DLD1 (cell line): ENCODE data around the gene ZNF217.
"Not testable (repeated sequence)": the region's sequence is repeated elsewhere in the genome, so short reads cannot be mapped to it uniquely, and the experiment has no call there.

ENCODE experiments used
- in situ Hi-C: cut with HindIII; loops from 2 replicates; pipeline ENCODE4 v1.10.0; 2017; ENCODE audit warnings: low sequenced_read_pairs

ZNF217 gene

DNA sequence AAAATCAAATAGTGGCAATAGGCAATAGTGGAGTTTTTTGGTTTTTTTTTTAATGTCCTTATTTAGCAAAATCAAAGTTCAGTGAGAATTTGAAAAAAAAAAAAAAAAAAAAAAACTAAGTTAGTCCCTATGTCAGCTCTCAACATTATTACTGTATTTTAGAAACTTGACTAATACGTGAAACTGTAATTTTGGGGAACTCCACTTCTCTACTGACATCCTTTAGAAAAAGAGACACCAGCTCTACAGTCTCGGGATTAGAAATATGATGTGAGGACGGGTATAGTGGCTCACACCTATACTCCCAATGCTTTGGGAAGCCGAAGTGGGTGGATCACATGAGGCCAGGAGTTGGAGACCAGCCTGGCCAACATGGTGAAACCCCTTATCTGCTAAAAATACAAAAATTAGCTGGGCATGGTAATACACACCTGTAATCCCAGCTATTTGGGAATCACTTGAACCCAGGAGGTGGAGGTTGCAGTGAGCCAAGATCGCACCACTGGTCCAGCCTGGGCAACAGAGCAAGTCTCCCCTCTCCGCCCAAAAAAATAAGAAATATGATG, 8.6 kb downstream of the ZNF217 start:
- in situ Hi-C loops: not testable (repeated sequence)

DNA sequence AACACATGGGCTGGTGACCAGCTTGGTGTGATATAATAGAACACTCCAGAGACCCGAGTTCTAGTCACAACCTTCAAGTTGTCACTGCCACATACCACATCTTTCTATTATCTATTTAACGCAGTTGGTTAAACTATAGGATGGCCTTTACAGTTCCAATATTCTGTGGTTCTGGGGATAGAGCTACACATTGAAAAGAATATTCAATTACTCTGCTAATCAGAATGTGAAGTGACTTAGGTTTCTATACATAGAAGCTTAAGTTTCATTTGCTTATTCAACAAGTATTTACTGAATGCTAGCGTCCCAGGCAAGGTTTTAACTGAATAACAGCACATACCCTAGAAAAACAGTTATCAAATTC, 9.1 kb downstream of the ZNF217 start:
- in situ Hi-C loops: not testable (repeated sequence)

GRCh38 chr20:53583660-53584549, 9.7 kb downstream of the ZNF217 start:
- in situ Hi-C loops: not testable (repeated sequence)

- in situ Hi-C loops: no loop called here
Measured at GRCh38 chr20:53582574-53583351, 10.9 kb downstream of the ZNF217 start.

GRCh38 chr20:53582251-53582570, 11.4 kb downstream of the ZNF217 start:
- in situ Hi-C loops: no loop called here

DNA sequence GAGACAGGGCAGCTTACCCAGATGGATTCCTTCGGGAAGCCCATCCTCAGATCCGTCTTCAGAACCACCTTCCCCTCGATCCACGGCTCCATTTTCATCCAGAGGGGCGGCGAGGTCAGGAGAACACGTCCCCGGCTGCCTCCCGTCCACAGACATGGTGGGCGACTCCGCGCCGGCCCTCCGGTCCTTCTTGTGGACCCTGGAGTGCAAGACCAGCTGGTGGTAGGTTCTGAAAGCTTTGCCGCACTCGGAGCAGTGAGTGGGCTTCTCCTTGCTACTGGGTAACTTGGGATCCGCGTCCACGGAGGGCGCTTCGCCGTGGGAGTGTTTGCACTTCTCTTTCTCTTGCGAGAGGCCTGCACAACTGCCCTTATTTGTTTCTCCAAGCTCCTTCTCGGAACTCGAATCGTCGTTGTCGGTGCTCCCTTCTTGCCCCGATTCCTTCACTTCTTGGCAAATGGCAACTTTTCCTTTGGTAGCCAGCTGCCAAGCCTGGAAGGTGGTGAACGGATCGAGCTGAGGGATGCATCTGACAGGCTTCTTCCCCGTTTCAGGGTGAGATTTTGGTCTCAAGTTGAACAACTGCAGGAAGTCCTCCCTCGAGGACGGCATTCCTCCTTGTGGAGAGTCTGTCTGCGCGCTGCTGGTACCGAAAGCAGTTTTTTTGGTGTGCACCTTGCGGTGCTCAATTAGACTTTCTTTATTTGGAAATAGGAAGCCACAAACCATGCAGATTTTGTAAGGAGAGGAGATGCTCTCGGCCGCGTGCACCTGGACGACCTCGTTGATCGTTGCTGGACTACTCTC, 12.0 kb downstream of the ZNF217 start:
- in situ Hi-C loops: no loop called here

- in situ Hi-C loops: no loop called here
Measured at GRCh38 chr20:53580376-53581111, 13.1 kb downstream of the ZNF217 start.

DNA sequence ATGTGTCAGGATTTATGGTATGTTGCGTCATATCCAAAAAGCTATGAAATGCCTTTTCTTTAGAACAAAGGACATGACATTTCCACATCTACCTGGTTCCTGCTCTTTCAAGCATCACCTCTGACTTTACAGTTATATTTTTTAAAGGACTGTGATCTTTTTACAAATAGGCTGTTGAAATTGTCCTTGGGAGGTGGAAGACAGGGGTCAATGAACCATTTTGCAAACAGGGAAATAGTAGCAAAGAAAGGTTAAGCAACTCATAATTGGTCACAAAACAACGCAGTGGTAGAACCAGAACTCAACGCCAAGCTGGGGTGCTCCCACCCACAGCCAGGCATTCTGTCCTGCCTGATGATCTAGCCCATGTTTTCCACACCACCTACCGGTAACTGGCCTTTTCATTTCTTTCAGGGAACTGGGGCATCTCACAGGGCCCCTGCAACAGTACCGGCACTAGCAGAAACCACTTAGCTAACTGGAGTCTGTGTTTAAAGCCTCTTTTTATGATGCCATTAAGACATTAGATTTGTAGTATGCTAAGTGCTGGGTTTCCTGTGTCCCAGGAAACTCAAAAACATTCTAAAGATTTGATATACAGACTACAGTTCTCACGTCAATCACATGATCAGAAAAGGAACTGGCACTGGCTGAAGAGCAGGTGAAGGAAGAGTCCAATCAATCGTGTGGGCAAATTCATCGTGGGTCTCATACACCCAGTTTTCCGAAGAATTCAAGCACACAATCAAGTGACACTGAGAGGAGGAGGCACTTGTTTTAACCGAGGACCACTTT, 13.9 kb downstream of the ZNF217 start:
- in situ Hi-C loops: no loop called here

DNA sequence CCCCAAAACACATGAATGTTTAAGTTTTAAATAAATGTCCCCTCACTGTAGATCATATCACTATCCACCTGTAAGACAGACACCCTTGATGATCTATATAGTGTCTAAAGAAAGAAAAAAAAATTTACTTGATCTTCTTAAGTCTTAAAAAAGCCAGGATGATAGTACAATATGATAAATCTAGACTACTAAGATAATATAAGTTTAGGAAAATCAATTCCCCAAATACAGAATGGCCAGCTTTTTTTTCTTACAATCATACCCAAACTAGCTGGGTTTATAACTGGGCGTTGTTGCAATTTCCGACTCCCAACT, 14.4 kb downstream of the ZNF217 start:
- in situ Hi-C loops: no loop called here

GRCh38 chr20:53578492-53579222, 15.0 kb downstream of the ZNF217 start:
- in situ Hi-C loops: no loop called here

DNA sequence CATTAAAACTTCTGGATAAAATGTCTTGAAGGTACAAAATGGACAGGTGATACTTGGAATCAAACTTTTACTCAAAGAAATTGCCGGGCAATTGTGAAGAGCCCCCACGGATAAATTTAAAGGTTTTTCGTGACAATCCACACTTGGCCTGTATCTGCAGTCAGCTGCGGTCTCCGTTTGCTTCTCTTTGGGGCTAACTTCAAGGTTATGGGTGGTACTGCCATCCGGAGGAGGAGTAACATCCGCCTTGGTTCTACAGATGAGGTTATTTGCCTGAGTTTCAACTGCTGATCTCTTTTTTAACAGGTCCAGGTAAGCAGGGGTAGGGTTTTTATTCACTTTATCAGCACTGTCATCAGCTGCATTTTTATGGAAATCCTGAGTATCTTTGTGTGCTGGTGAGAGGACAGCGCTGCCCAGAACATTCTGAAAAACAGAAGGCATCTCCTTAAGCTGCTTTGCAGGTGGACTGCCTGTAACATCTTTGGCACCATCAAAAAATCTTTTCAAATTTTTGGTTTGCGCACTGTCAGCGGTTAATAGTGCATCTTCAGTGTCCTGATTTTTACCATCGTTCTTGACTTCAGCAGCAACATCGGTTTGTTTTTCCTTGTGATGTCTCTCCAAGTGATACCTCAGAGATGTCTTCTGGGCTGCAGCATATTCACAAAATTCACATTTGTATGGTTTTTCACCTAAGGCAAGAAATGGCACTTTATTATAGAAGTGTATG, 16.9 kb downstream of the ZNF217 start:
- in situ Hi-C loops: no loop called here

- in situ Hi-C loops: no loop called here
Measured at GRCh38 chr20:53576195-53576580, 17.5 kb downstream of the ZNF217 start.

DNA sequence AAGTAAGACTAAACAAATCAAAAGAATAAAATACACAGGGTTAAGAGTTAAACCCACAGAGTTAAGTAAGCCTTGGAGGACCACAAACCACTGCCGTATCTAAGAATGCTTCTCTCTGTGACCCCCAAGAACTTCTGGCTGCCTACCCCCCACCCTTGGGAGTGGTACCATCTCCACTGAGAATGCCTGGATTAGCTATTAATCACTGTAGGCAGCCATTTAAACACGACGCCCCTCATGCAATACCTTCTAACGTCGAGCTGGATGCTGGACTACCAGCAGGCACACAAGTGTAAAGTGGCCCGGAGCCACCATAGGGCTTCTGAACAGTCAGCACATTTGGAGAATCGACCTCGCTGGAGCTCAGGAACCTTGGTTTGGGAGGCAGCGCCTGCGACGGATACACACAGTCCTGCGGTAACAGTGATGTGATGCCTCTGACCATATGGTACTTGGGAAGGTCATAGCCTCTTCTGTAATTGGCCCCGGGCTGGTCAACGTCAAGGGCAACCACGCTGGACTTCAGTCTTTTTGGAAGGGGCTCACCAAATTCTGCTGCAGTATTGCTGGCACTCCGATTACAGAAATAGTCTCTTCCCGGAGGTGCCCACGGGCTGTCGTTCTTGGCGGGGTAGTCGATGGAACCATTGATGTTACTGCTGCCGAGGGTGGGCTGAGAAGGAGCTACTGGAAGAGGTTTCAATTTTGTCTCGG, 18.0 kb downstream of the ZNF217 start:
- in situ Hi-C loops: no loop called here

GRCh38 chr20:53574819-53575218, 18.8 kb downstream of the ZNF217 start:
- in situ Hi-C loops: no loop called here

GRCh38 chr20:53574259-53574789, 19.3 kb downstream of the ZNF217 start:
- in situ Hi-C loops: no loop called here

DNA sequence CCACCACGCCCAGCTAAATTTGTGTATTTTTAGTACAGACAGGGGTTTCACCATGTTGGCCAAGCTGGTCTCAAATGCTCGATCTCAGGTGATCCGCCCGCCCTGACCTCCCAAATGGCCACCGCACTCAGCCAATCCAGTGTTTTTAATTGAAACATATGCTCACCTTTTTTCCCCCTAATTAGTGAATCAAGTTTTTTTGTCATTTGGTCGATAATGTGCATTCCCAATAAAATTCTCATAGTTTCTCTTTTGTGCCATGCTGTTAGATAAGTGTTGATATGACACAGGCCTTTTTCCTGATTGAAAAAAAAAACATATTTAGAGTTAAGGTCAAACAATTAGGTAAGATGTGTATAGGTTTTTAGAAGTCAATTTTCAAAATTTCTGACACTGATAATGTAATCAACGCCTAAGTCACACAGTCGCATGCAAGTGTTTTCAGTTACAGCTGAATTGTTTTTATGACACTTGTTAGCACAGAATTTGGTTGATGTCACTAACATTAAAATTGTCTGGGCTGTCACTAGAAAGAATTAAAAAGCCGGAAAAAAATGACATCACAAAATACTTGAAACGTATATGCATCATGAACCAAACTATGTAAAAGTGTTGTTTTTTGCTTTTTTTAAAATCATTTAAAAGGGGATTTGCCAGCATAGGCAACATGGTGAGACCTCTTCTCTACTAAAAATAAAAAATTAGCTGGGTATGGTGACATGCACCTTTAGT, 21.9 kb downstream of the ZNF217 start:
- in situ Hi-C loops: no loop called here
